HUDEP-2 (cell line): ENCODE measurements around the gene SBF1.
"Not testable (repeated sequence)": the region's sequence is repeated elsewhere in the genome, so short reads cannot be mapped to it uniquely, and the experiment has no call there.

Experiments
- DNase-seq, 76 experiments: peaks; one replicate each; lab custom pipeline; 2025; ENCODE audit not compliant: unreplicated experiment in 76 of 76; lab: John Stamatoyannopoulos, UW

Gene SBF1, protein sequence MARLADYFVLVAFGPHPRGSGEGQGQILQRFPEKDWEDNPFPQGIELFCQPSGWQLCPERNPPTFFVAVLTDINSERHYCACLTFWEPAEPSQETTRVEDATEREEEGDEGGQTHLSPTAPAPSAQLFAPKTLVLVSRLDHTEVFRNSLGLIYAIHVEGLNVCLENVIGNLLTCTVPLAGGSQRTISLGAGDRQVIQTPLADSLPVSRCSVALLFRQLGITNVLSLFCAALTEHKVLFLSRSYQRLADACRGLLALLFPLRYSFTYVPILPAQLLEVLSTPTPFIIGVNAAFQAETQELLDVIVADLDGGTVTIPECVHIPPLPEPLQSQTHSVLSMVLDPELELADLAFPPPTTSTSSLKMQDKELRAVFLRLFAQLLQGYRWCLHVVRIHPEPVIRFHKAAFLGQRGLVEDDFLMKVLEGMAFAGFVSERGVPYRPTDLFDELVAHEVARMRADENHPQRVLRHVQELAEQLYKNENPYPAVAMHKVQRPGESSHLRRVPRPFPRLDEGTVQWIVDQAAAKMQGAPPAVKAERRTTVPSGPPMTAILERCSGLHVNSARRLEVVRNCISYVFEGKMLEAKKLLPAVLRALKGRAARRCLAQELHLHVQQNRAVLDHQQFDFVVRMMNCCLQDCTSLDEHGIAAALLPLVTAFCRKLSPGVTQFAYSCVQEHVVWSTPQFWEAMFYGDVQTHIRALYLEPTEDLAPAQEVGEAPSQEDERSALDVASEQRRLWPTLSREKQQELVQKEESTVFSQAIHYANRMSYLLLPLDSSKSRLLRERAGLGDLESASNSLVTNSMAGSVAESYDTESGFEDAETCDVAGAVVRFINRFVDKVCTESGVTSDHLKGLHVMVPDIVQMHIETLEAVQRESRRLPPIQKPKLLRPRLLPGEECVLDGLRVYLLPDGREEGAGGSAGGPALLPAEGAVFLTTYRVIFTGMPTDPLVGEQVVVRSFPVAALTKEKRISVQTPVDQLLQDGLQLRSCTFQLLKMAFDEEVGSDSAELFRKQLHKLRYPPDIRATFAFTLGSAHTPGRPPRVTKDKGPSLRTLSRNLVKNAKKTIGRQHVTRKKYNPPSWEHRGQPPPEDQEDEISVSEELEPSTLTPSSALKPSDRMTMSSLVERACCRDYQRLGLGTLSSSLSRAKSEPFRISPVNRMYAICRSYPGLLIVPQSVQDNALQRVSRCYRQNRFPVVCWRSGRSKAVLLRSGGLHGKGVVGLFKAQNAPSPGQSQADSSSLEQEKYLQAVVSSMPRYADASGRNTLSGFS (N-terminal part only)

DNA sequence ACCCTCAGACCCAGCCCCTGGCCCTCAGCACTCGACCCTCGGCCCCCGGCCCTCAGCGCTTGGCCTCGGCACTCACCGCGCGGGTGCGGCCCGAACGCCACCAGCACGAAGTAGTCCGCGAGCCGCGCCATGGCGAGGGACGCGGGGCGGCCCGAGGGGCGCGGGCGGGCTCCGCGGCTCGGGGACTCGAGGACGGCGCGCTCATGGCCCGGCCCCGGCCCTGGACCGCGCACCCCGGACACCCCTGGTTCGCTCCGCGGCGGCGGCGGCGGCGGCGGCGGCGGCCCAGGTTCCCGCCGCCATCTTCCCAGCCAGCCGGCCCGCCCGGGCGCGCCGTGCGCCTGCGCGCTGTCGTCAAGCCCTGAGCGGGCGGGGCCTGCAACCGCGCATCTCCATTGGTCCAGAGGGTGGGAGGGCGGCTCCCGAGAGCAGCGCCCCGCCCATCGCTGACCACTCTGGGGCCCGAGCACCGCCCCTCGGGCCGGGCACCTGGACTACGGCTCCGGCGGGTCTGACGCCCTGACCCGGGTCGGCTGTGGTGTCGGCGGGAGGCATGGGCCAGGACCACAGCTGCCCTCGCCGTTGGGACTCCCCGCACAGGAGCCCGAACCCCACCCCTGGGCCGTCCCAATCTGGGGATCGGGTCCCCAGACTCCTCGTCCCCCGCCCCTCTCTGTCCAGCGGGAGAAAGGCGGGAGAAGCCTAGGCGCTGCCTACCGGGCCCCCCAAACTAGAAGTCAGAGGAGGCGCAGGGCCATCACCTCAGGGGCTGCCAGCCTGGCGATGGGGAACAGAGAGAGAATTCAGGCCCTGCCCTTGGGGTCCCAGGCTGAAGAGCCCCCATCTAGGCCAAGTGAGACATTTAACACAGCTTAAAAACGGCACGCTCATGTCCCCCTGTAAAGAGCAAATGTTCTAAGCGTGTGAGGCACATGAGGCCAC lies at the start of gene SBF1:
SBF1 (minus strand) TSS at position 326 of the 942 bp plus-strand sequence; CDS start at position 131, 195 bp downstream.
- DNase-seq = peak in 71 of 76 experiments; percentile 14 to 89 (median 74)

DNA sequence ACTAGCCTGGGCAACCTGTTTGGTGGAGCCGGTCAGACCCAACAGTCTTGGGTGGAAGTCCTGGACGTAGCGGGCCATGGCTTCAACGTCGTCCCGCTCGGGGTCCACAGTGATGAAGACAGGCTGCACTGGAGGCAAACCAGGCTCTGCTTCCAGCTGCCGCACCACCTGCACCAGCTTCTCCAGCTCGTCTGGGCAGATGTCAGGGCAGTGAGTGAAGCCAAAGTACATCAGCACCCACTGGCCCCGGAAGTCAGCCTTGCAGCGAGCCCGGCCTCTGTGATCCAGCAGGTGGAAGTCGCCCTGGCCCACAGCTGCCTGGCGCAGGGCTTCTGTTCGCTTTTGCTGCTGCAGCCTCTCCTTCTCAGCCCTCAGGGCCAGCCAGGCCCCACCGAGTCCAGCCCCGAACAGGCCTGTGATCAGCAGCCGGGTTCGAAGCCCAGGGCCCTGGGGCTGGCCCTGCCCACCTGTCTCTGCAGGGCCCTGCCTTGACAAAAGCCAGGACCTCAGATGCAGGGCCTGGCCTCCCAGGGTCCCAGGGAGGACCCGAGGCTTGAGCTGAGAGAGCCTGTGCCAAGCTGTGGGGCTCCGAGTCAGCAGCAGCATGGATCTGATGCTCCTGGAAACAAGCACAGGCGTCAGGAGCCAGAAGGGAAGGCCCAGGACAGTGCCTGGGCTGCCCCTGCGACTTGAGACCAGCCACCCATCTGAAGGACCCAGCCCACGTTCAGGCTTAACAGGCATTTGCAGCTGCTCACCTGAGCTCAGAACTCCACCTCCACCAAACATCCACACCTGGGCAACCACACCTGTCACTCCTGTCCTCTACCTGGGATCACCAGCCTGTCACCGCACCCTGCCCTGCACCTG lies 49.2 kb upstream of the SBF1 start:
- DNase-seq = no peak

DNA sequence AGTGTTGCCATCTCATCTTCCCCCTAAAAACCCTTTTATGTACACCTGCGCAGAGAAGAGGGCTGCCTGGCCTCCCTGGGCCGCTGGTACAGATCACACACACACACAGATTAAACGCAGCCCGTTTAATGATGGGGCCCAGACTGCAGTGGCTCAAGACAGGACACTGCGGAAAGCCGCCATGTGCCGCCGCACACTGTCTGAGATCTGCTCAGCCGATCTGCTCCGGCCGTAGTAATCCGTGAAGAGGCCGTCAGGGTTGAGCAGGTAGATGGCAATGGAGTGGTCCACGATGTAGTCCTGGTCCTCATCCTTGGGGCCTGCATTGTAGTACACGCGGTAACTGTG lies 48.6 kb upstream of the SBF1 start:
- DNase-seq = no peak

DNA sequence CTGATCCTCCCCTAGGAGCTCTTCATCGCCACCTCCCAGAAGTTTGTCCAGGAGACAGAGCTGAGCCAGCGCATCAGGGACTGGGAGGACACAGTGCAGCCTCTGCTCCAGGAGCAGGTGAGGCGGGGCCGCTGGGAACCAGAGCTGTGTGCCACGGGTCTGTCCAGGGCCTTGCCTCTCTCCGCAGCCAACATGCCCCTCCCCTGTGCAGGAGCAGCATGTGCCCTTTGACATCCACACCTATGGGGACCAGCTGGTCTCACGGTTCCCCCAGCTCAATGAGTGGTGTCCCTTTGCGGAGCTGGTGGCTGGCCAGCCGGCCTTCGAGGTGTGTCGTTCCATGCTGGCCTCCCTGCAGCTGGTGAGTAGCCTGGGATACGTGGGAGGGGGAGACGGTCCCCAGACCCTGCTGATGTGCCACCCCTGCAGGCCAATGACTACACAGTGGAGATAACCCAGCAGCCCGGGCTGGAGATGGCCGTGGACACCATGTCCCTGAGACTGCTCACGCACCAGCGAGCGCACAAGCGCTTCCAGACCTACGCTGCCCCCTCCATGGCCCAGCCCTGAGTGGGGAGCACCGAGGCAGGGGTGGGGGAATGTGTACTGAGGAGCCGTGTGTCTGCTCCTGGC lies 48.1 kb upstream of the SBF1 start:
- no peak for DNase-seq

DNA sequence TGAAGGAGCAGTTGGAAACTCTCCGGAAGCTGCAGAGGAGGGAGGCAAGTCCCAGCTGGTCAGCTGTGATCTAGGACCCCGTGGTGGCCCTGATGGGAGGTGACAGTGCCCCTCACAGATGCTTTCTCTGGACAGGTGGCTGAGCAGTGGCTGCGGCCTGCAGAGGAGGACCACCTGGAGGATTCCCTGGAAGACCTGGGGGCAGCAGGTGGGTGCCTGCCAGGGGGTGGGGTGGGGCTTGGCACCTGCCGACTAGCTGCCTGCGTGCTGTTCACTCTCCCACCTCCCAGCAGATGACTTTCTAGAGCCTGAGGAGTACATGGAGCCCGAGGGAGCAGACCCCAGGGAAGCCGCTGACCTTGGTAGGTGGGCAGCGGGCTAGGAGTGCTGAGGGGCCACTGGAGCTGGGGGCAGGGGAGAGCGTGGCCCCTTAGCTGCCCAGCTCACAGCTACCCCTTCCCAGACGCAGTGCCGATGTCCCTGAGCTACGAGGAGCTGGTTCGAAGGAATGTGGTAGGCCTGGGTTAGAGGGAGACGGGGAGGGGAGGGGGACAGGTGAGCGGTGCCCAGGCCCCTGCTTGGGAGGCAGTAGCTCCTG lies 47.5 kb upstream of the SBF1 start:
- no peak for DNase-seq

DNA sequence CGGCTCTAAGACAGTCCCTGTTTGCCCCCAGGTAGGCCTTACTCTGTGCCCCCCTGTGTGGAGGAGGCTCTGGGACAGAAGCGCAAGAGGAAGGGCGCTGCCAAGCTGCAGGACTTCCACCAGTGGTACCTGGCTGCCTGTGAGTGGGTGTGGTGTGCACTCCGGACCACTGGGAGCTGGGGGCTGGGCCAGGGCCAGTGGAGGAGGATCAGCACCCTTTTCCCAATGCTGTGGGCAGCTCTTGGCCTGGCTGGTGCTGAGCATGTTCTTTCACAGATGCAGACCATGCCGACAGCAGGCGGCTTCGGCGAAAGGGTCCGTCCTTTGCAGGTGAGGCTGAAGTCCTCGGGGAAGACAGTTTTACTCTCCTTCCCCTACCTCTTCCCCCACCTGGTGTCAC lies 46.9 kb upstream of the SBF1 start:
- no peak for DNase-seq

DNA sequence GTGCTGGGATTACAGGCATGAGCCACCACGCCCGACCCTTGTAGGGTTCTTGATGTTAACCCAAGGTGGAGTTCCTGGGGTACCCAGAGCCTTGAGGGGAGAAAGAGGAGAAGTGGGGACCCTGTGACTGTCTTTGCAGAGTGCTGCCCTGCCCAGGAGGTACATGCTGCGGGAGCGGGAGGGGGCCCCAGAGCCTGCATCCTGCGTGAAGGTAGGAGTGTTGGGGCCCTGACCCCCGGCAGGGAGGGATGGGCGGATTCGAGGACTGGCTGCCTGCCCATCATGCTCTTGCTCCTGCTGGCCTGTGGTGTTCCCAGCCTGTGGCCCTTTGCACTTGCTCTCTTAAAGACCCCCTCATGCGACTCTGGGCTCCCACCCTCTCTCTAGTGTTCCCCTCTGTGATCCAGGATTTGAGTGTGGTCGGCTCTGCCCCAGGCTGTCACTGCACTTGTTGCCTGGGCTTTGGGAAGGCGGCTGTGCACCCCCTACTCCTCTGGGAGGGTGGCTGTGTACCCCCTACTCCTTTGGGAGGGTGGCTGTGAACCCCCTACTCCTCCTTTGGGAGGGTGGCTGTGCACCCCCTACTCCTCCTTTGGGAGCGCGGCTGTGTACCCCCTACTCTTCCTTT lies 46.1 kb upstream of the SBF1 start:
- no peak for DNase-seq

DNA sequence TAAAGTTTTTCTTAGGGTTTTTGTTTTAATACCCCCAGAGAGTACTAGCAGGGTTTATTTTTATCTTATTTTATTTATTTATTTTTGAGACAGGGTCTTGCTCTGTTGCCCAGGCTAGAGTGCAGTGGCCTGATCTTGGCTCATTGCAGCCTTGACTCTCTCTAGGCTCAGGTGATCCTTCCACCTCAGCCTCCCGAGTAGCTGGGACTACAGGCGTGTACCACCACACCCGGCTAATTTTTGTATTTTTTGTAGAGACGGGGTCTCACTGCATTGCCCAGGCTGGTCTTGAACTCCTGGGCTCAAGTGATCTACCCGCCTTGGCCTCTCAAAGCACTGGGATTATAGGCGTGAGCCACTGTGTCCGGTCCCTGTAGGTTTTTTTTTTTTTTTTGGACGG lies 45.3 kb upstream of the SBF1 start:
- DNase-seq = not testable (repeated sequence)

DNA sequence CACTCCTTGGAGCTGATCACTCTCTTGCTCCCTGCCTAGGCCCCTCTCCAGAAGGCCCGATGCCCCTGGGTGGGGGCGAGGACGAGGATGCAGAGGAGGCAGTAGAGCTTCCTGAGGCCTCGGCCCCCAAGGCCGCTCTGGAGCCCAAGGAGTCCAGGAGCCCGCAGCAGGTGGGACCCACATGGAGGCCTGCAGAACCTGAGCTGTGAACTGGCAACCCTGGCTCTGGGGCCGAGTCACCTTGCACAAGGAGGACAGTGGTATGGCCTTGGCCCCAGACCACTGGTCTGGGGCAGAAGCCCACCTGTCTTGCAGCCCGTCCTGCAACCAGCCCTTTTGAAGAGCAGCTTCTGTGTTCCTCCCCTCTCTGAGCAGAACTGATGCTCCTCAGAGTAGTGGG lies 44.3 kb upstream of the SBF1 start:
- no peak for DNase-seq

DNA sequence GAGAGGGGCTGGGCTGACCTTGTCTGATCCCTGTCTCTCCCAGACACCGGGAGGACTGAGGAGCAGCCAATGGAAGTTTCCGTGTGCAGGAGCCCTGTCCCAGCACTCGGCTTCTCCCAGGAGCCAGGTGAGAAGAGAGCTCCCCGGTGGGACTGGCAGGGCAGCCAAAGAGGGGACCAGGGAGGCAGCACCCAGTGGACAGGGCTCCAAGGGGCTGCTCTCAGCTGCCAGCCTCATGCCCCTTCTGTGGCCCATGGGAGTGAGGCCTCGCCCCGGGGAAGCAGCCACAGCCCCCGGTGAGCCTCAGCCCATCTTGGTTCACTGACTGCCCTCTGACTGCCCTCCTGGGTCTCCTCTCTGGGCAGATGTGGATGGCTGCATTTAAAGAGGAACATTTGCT lies 43.8 kb upstream of the SBF1 start:
- DNase-seq = no peak

DNA sequence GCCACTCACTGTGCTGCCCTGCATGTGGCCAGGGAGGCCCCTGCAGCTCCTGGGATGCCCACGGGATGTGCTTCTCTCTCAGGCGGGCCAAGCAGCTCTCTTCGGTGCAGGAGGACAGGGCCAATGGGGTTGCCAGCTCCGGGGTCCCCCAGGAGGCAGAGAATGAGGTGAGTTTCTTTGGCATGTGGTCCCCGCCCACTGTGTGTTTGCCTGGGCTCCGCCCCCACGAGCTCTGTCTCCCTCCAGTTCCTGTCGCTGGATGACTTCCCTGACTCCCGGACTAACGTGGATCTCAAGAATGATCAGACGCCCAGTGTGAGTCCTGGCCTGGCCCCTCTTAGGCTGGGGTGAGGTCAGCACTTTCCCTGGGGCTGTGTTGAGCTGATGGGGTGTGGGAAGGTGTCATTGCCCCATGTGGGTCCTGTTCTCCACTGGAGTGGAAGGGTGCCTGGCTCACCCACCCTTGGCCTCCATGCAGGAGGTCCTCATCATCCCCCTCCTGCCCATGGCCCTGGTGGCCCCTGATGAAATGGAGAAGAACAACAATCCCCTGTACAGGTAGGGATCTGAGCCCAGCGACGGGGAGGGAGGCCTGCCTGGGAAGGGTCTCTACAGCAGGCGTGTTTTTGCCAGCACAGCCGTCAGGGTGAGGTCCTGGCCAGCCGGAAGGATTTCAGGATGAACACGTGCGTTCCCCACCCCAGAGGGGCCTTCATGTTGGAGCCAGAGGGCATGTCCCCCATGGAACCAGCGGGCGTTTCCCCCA lies 42.8 kb upstream of the SBF1 start:
- DNase-seq = no peak

DNA sequence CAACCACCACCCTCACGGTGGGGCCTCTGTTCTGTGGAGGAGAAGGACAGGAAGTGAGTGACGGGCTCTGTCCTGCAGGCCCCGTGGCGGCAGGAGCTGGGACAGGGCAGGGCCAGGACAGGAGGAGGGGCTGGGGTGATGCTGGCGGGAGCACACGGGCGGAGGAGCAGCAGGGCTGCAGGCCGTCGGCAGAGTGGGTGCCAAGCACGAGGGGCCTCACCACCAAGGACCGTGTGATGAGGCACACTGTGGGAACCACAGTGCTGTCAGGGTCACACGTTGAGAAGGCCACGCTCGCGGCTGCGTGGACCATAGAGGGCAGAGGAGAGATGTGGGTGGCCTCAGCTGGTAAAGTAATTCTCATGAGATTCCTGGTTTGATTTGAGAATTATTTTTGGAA lies 42.1 kb upstream of the SBF1 start:
- DNase-seq = no peak

DNA sequence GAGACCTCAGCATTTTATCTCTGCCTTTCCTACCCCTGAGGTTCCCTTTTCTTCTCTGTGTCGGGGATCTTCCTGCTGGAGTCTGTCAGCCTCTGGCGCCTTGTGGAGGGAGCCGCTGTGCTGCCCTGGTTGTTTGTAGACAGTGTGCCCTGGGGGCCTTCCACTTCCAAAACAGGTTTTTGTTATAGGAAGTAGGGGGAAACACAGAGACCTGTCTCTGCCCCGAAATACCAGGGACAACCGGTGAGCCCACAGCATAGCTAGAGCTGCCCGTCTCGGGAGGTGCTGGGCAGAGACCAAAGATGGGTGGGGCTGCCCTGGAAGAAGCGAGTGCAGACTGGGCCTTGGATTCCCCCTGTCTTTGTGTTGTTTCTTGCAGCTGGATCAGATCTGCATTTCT lies 41.2 kb upstream of the SBF1 start:
- DNase-seq = no peak

DNA sequence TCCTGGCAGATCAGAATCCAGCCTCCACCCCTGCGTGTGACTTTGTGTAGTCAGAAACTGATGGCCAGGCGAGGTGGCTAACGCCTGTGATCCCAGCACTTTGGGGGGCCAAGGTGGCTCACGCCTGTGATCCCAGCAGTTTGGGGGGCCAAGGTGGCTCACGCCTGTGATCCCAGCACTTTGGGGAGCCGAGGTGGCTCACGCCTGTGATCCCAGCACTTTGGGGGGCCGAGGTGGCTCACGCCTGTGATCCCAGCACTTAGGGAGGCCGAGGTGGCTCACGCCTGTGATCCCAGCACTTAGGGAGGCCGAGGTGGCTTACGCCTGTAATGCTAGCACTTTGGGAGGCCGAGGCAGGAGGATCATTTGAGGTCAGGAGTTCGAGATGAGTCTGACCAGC lies 38.3 kb upstream of the SBF1 start:
- no peak for DNase-seq

DNA sequence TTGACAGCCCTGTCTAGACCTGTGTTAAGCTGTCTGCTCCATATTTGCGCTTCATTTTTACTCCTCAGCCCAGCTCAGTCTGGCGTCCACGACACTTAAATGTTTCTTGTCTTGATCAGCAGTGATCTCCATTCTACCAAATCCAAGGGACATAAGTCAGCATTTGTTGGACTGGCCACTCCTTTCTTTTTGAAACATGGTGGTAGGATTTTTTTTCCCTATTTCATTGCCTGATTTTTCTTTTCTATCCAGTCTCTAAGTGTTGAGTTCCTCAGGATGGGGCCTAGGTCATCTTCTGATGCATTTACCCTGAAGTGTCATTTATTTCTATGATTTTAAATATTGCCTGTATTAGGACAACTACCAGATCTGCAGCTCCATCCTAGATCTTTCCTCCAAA lies 34.1 kb upstream of the SBF1 start:
- no peak for DNase-seq

DNA sequence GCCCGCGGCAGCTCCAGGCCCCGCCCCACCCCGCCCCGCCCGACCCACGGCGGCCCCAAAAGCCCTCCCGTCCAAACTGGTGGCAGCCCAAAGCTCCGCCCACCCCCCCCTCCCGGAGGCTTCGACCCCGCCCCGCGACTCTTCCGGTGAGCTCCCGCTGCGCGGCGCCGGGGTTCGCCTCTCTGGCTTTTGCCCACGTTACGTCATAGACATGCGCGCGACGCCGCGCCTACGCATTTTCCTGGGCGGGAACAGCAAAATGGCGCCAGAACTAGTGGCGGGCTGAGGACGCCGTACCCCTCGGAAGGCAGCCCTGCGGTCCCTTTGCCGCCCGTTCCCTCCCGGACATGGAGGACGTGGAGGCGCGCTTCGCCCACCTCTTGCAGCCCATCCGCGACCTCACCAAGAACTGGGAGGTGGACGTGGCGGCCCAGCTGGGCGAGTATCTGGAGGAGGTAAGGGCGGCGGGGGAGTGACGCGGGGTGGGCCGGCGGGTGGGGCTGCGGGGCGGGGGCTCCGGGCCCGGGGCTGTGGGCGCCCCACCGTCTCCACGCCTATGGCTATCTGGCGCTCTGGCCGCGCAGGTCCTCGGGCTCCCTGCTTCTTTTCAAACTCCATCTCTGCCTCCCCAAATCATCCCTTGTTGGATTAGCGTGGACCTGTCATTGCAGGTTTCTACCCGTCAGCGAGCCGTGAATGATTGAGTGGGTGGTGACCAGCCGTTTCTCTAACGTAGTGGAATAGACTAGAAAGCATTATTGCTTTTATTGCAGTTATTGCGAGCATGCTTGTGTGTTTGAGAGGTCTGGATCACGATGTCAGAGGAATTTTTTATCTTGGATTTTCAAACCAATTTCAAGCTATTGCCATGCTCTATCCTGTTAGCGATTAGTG lies 33.4 kb upstream of the SBF1 start, which contains the start of gene NCAPH2:
NCAPH2 (plus strand) TSS at position 234 of the 894 bp plus-strand sequence; CDS start at position 348, 114 bp downstream.
- peak in 70 of 76 experiments; percentile 53 to 100 (median 93) for DNase-seq
